ENCODE measurements around the gene RAB3IL1.
"Not testable (repeated sequence)": the region's sequence is repeated elsewhere in the genome, so short reads cannot be mapped to it uniquely, and the experiment has no call there.

Gene RAB3IL1

DNA sequence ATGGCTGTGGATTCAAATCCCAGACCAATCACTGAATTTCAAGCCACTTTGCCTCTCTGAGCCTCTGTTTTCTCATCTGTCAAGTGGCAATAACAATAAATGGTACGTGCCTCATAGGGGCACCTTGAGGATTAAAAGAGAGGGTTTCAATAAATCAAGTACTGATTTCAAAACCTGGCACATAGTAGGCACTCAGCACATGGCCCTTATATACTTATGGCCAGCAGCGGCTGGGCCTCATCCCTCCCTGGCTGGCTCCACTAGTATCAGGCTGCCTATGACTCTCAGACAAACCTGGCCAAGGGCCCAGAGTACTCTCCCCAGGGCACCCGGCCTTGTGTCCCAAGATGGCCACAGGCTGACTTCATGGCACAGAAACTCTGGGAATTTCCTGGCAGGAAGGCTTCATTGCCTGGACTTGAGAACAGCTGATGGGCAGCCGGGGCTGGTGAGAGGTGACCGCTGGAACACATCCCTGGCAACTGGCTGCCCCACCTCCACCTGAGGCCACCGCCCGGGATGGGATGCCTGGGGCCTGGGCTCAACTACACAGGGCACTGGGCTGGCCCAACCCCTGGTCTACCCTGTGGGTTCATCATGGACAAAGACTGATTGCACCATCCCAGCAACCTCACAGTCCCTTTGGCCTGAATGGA is 29.4 kb downstream of the RAB3IL1 start:
- no peak for DNase-seq (ENCODE audit: low read depth in 2 of 3, low spot score in 1 of 3)

DNA sequence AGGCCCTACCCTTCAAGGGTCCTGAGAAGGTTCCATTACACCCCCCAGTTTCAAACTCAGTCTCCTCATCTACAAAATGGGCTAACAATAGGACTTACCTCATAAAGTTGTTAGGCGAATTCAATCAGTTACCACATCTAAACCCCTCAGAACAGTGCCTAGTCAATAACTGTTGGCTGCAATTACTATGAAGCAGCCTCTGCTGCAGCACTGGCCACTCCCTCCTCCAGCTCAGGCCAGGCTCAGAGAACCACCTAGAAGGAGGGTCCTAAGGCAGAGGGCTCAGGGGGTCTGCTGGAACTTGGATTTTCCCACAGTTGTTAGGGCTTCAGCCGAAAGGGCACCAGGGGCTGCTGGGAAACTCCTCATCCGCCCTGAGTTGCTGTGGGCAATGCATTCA is 30.7 kb downstream of the RAB3IL1 start:
- DNase-seq (ENCODE audit: low read depth in 2 of 3, low spot score in 1 of 3): no peak

DNA sequence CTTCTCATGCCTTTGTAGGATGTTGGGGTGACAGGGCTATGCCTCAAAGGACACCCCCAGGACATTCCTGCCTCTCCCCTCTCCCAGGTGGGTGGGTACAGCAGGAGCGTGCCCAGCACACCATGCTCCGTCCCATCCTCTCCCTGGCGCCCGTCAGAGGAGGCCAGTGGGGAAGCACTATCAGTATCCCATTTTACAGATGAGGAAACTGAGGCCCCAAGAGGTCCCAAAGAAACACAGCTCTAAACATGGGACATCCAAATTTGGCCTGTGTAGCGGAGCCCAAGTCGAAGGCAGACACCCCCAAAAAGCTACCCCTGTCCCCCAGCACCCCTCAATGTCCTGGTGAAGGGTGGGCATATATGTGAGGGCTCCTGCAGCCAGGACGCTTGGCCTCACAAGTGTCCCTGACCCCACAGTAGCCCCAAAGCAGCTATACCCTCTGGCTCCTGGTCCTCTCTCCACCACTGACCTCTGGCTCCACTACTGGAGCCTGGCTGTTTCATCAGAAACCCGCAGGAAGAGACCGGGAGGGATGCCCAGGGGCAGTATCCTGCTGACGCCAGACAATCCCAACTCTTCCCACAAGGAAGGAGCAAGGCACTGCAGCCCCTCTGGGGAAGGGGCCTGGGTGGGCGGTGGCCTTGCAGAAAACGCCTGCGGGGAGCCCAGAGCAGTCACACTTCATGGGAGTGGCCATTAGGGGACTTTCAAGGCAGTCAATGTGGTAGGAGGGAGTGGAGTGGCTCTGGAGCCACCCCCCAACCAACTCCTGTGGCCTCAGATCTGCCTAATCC is 31.4 kb downstream of the RAB3IL1 start:
- no peak for DNase-seq (ENCODE audit: low read depth in 2 of 3, low spot score in 1 of 3)

DNA sequence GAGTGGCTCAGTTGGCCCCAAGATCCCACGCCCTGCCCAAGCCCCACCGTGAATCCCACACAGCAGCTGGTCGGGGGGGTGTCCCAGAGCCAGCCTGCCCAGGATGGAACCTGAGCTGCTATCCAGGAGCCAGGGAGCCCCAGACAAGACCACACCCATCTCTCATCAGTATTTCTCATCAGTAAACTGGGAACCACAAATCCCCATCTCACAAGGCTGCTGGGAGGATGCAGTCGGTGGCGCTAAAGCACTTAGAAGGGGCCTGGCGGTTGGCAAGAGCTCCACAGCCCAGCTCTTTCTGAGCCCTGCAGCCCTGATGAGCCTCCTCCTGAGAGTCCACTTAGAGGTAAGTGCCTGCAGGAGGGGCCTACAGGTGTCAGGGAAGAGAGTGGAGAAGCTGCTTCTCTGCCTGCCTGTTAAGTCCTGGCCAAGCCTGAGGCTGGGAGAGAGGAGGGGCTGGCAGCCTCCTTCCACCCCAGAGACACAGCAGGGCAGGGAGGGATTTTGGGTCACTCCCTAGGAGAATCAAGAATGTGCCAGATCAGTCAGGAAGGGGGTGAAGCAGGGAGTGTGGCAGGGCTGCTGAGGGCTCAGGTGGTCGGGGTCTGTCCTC is 32.1 kb downstream of the RAB3IL1 start:
- DNase-seq (ENCODE audit: low read depth in 2 of 3, low spot score in 1 of 3): no peak

DNA sequence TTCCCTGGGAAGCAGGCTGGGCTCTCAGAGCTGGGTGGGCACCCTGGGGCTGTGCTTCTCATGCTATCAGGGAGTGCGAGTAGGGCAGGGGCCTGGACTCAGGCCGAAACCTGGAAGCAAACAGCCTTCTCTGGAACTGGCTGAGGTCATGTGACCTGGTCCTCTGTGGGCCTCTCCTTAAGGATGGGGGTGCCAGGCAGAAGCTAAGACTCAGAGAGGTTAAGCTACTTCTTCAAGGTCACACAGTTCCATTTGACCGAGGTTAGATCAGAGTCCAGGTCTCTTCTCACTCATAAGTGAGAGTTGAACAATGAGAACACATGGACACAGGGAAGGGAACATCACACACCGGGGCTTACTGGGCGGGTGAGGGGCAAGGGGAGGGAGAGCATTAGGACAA is 33.4 kb downstream of the RAB3IL1 start:
- DNase-seq (ENCODE audit: low read depth in 2 of 3, low spot score in 1 of 3): no peak

DNA sequence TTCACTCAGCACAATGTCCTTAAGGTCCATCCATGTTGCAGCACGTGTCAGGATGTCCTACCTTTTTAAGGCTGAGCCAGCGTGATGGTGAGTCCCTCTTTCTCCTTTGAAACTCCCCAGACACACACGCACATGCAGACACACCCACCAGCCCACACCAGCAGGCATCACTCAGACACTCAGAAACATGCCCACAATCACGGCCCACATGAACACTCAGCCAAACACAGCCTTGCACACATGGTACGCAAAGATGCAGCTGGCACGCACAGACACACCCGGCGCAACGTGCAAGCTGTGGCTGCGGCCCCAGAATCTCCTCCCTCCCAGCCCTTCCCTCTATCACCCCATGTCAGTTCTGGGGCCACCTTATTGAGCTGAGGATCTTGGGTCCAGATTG is 34.0 kb downstream of the RAB3IL1 start:
- no peak for DNase-seq (ENCODE audit: low read depth in 2 of 3, low spot score in 1 of 3)

DNA sequence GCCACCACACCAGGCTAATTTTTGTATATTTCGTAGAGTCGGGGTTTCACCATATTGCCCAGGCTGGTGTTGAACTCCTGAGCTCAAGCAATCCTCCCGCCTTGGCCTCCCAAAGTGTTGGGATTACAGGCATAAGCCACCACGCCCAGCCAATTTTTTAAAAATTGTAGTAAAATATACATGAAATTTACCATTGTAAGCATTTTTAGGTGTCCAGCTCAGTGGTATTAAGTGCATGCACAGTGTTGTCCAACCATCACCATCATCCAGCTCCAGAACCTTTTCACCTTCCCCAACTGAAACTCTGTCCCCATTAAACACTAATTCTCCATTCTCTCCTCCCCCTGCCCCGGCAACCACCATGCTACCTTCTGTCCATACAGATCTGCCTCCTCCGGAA is 34.5 kb downstream of the RAB3IL1 start:
- DNase-seq (ENCODE audit: low read depth in 2 of 3, low spot score in 1 of 3): no peak

DNA sequence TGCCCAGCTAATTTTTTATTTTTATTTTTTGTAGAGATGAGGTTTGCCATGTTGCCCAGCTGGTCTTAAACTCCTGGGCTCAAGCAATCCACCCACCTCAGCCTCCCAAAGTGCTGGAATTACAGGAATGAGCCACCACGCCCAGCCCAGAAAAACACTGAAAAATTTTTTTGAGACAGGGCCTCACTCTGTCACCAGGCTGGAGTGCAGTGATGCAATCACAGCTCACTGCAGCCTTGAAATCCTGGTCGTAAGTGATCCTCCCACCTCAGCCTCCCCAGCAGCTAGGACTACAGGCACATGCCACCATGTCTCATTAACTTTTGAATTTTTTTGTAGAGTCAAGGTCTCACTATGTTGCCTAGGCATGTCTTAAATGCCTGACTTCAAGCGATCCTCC is 35.1 kb downstream of the RAB3IL1 start:
- DNase-seq (ENCODE audit: low read depth in 2 of 3, low spot score in 1 of 3): not testable (repeated sequence)

DNA sequence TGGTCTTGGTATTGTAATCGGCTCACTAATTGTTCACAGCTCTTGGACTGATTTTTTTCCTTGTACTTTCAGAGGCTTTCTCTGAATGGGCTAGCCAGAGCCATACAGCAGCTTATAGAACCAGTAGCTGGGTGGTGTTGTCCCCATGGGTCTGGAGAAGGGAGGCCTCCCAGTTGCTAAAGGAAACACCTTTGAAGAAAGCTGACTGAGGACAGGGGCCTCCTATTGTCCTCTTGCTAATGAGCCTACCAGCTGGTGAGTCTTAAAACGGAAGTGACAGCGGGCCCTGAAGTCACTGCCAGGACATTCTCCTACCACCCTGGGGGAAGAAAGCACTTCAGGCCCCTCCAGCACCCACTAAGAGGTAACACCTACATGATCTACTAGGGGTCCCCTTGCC is 36.0 kb downstream of the RAB3IL1 start:
- no peak for DNase-seq (ENCODE audit: low read depth in 2 of 3, low spot score in 1 of 3)

DNA sequence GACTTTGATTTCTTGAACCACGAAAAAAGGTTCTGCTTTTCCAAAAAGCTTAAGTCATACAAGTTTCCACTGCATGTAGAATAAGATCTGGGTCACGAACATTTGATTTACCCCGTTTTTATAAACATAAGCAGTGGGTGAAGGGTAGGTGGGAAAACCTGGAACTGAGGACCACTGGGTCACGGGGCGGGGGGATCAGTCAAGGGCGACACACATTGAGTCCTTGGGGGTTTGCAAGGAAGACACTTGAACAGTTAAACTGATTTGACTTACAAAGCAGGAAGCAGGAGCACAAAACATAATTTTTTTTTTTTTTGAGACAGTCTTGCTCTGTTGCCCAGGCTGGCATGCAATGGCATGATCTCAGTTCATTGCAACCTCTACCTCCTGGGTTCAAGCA is 36.9 kb downstream of the RAB3IL1 start:
- no peak for DNase-seq (ENCODE audit: low read depth in 2 of 3, low spot score in 1 of 3)

DNA sequence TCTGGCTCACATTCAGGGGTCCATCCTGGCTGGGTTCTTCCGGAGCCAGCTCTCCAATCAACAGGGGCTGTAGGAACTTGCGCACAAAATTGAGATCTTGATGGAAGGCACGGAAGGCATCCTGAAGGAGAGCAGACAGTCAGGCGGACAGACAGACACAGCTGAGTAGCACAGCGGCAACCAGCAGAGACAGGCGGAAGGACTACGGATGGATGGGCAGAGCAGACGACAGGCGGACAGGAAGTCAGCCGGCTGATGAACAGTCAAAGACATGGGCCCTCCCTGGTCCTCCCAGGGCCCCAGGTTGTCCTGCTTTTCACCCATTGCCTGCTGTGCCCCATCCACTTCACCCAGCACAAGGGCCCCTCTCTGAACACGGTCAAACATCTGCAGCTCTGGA is 37.3 kb downstream of the RAB3IL1 start:
- no peak for DNase-seq (ENCODE audit: low read depth in 2 of 3, low spot score in 1 of 3)

DNA sequence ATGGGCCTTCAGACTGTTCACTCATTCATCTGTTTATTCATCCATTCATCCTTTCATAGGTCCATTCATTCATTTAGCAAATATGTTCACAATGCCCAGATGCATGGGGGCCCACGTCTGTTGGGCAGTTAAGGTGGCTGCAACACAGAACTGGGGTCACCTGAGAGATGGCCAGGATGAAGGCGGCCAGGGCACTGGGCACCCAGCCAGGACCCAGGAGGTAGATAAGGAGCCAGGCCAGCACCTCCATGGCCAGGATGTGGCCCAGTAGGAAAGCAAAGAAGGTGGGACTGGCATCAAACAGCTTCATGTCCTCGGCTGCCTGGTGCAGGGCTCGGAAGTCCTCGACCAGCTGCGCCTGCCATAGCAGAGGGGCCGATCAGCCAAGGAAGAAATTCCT is 38.2 kb downstream of the RAB3IL1 start:
- DNase-seq (ENCODE audit: low read depth in 2 of 3, low spot score in 1 of 3): no peak

DNA sequence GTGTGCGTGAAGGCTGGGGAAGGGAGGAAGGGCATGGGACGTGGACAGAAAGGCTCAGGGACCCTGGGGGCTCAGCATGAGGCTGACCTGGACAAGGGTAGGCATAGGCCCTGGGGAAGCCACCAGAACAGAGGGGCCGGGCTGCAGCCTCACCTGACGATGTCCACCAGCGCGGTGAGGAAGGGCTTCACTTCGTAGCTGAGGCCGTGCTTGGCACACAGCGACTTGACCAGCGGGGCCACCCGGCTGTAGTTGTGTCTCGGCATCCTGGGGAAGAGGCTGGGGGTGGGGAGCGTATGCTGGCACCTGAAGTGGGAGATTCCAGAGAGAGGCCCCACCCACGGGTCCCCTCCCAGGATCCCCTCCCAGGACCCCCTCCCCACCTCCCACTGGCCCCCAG is 41.7 kb downstream of the RAB3IL1 start:
- DNase-seq (ENCODE audit: low read depth in 2 of 3, low spot score in 1 of 3): no peak

DNA sequence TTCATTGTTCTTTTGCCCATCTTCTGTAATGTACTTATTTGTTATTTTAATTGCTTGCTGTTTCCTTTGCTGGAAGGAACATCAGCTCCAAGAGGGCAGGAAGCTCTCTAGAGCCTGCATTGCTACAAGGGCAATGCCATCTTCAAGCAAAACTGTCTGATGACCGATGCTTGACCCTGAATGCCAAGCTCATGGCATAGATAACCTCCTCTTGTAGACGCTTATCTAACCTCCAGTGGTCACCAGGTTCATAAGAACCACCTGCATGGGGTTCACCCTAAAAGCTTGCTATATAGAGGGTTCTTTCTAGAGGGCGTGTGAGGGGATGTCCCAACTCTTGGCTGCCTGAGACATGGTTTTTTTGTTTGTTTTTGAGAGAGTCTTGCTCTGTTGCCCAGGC is 42.5 kb downstream of the RAB3IL1 start:
- no peak for DNase-seq (ENCODE audit: low read depth in 2 of 3, low spot score in 1 of 3)

DNA sequence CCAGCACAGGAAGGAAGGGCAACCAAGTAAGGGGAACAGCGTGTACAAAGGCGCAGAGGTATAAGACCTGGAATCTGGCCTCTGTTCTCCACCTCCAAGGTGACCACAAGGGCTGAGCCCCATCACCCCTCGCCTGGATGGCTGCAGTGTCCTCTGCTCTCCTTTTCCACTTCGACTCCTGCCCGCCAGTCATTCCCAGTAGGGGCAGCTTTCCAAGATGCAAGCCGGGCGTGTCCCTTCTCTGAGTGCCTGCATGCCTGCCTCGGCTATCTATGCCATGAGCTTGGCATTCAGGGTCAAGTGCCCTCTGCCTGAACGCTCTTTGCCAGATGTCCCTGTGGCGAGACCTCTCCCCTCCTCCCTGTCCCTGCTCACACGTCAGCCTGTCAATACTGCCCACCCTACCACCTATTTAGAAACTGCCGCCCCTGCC is 43.0 kb downstream of the RAB3IL1 start:
- DNase-seq (ENCODE audit: low read depth in 2 of 3, low spot score in 1 of 3): no peak

DNA sequence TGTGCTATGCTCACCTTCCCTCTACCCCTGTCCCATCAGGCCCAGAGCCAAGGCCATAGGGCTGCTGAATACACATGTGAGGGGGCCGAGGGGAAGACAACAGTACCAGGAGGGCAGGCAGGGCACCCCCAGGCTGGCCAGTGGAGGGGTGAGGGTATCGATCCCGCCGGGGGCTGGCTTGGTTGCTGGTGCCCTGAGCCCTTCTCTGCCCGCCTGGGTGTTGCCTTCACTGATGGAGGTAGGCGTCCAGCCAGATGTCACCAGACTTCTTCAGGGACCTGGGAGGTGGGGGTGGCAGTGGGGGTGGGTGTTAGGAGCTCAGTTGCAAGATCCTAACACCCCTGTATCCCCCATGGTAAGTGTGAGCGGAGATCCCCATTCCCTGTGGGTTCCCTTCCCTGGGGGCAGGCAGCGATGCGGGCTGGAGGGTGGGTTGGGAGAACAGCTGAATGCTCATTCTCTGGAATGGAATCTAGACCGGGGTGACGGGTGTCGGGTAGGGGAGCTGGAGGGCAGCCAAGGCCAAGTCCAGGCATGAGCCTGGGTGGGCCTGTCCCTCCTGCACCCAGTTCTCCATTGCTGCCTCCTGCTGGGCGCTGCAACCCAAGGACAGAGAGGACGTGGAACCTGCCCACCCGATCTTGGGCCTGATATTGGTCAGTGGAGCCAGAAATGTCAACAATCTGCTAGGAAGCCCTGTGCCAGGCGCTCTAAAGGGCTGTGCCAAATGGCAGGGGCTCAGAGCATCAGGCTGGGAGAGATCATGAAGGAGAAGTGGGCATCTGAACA is 43.6 kb downstream of the RAB3IL1 start:
- no peak for DNase-seq (ENCODE audit: low read depth in 2 of 3, low spot score in 1 of 3)

DNA sequence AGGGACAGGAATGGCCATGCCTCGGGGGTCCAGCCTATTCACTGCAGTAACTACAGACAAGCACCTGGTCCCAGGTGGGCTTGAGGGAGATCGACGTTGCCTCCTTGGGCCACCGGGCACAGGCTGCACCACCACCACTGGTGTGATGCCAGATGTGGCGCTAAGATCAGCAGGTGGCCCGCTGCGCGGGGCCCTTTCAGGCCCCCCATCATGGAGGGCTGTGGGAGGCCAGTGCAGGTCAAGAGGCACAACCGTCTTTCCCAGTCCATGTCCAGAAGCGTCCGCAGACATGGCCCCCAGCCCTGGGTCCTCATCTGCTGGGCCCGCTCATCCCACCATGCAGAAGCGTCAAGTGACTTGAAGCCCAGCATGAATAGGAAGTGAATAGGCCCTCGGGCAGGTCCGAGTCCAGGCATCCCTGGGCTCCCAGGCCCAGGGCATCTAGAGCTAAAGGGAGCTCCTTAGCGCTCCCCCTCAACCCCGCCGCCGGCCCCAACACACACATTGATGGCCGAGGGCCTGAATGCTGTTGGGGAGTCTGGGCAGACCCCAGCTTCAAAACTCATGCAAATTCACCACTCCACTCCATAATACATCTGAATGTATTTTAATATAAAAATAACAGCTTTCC is 44.3 kb downstream of the RAB3IL1 start:
- DNase-seq (ENCODE audit: low read depth in 2 of 3, low spot score in 1 of 3): no peak

DNA sequence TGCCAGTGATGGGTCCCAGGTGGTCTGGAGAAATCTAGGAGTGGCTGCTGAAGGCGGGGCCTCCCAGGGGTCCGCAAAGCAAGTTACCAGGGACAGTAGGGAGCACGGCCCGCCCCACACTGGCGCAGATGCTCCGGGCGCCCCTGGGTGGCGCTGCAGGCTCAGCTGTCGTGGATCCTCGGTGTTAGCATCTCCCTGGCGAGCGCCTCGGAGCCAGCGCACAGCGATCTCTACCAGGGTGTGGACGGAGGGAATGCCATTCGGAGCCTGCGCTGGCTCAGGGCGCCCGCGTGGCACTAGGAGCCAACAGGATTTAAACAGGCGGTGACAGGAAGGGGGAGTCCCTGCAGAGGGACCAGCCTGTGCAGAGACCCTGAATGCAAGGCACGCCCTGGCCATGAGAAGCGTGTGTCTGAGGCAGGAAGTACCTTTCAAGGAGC is 46.2 kb downstream of the RAB3IL1 start:
- peak; percentile 39 to 63 (median 54) for DNase-seq (ENCODE audit: low read depth in 2 of 3, low spot score in 1 of 3)

DNA sequence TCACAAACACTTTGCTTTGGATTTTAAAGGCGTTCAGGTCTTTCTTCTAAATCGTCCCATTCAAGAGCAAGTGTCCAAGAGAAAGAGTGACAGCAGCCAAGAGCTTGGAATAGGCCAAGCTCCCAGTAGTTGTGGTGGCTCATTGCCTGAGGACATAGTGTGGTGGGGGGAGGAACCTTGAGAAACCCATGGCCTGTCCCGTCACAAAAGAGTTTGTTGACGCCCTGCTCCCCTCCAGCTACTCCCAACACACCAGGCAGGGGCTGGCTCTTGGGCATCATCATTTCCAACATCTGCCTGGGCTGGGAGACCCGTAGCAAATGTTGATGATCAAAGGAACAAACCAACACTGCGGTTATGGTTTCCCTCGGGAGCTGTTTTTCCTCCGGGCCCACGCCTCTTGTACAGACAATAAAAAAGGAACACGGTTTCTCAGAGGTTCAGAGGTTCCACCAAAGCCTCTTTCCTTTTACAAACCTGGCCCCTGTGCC is 46.8 kb downstream of the RAB3IL1 start:
- no peak for DNase-seq (ENCODE audit: low read depth in 2 of 3, low spot score in 1 of 3)

DNA sequence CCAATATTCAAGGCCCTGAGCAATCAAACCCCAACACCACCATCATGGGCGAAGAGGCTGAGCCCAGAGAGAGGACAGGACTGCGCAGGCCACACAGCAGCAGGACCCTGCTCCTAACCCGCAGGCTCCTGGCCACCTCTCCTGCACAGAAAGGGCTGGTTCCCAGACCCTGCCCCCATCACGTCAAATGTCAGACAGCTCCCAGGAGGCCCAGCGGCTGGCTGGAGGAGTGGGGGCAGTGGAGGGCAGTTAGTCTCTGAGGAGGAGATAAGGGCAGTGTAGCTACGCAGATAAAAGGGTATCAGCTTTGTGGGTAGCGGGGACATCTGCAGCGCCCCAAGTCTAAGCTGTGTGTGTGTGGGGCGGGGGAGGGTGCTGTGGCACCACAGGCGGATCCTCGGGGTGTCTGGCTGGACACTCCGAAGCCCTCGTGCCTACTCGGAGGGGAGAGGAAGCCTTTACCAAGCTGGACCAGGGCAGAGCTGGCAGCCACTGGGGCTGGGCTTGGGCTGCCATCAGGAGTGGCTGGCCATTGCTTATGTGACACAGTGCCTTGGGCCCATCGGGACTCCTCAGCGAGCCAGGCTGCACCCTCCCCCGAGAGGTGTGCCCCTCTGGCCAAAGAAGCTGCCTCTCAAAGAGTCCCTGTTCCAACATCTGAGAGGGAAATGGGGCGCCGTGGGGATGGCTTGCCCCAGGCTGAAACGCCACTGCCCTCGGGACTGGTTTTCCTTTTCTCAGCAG is 47.5 kb downstream of the RAB3IL1 start:
- DNase-seq (ENCODE audit: low read depth in 2 of 3, low spot score in 1 of 3): no peak

Measured in stimulated activated CD4-positive, alpha-beta T cell treated with anti-CD3 and anti-CD28 coated beads, Interleukin-12 subunit alpha, Interleukin-12 subunit beta, amount 100 ng/mL, for 48 hours (primary cell).